GM12878 (cell line): ENCODE results near the gene ZFP36. TPM values are rescaled to one million over a fixed set of nuclear protein-coding genes. Genes with fewer than 3 reads are reported as not detected.
"Not testable (repeated sequence)": the region's sequence is repeated elsewhere in the genome, so short reads cannot be mapped to it uniquely, and the experiment has no call there.

Source experiments
- ATAC-seq: fragments of 200-7000 bp; cut with Tn5 transposase; 3 replicates; pipeline ENCODE4 v1.9.1; 2020; ENCODE audit warnings: mild to moderate bottlenecking, moderate library complexity
- BruUV-seq: library from RNA; stranded (reverse); fragments of 400-500 nt; replicated peaks from 2 replicates; lab custom pipeline; 2021; lab: Mats Ljungman, UMichigan
- CTCF ChIA-PET: fragments of 300-600 bp; sonication (Branson Sonifier 250); formaldehyde crosslinking; extraction: SDS; loops from one replicate; lab custom pipeline; 2021; ENCODE audit warnings: inconsistent platforms; lab: Yijun Ruan, JAX
- POLR2A ChIA-PET: fragments of 350-600 bp; formaldehyde crosslinking; extraction: SDS; loops from one replicate; lab custom pipeline; 2021; ENCODE audit warnings: inconsistent platforms; lab: Charles Lee
- RAD21 ChIA-PET: fragments of 300-600 bp; sonication (Branson Sonifier 250); formaldehyde crosslinking; loops from one replicate; lab custom pipeline; 2023; ENCODE audit warnings: antibody characterized with exemption; ENCODE audit not compliant: unreplicated experiment; lab: Charles Lee
- SMC1A ChIA-PET: fragments of 300-600 bp; sonication (Branson Sonifier 250); formaldehyde crosslinking; loops from one replicate; lab custom pipeline; 2023; ENCODE audit not compliant: unreplicated experiment, uncharacterized antibody; lab: Charles Lee
- DNase-seq: peaks from one replicate; pipeline ENCODE4 v3.0.0-alpha.2; 2011; ENCODE audit warnings: low read depth, low spot score
- FAIRE-seq: peaks from 3 replicates; lab custom pipeline; 2011; peaks lifted over from hg19 to GRCh38; lab: Jason Lieb, UNC
- H2AFZ ChIP-seq: 2 replicates; pipeline ENCODE4 v1.6.0; 2011; ENCODE audit warnings: low read depth, low read length, control low read depth; ENCODE audit not compliant: control insufficient read depth
- H3K27ac ChIP-seq: 2 replicates; pipeline ENCODE4 v1.5.1; 2011; ENCODE audit warnings: control low read depth; ENCODE audit not compliant: control insufficient read depth, insufficient read depth
- H3K27me3 ChIP-seq, 2 experiments: replicated peaks in 1 of 2; 2 replicates each; pipeline versions ENCODE4 v1.6.0 to v1.6.1; 2011; ENCODE audit warnings: low read length in 1 of 2; ENCODE audit not compliant: control insufficient read depth in 2 of 2, insufficient read depth in 2 of 2
- H3K36me3 ChIP-seq, 2 experiments: 2 replicates each; pipeline ENCODE4 v1.5.1; 2011; ENCODE audit warnings: low read length in 1 of 2; ENCODE audit not compliant: control insufficient read depth in 2 of 2, insufficient read depth in 2 of 2
- H3K4me1 ChIP-seq: 2 replicates; pipeline ENCODE4 v1.6.1; 2011; ENCODE audit warnings: mild to moderate bottlenecking, low read length, moderate library complexity, mixed read lengths; ENCODE audit not compliant: control insufficient read depth, insufficient read depth
- H3K4me2 ChIP-seq: 2 replicates; pipeline ENCODE4 v1.6.0; 2011; ENCODE audit warnings: control low read depth; ENCODE audit not compliant: control insufficient read depth, insufficient read depth
- H3K4me3 ChIP-seq: fragments of 200-600 bp; sonication (generic); 2 replicates; pipeline ENCODE4 v1.5.1; 2016
- H3K79me2 ChIP-seq: 2 replicates; pipeline ENCODE4 v1.6.0; 2011; ENCODE audit warnings: low read length; ENCODE audit not compliant: control insufficient read depth, insufficient read depth
- H3K9ac ChIP-seq: 2 replicates; pipeline ENCODE4 v1.8.0; 2011; ENCODE audit warnings: low read length, control low read depth, mixed read lengths; ENCODE audit not compliant: control insufficient read depth, insufficient read depth
- H3K9me3 ChIP-seq: replicated peaks from 3 replicates; pipeline ENCODE4 v1.5.1; 2011; ENCODE audit warnings: mild to moderate bottlenecking, low read length; ENCODE audit not compliant: control insufficient read depth, insufficient read depth
- H4K20me1 ChIP-seq: 2 replicates; pipeline ENCODE4 v1.6.0; 2011; ENCODE audit not compliant: control insufficient read depth, insufficient read depth
- ZBTB33 ChIP-seq: fragments of 450-650 bp; IDR thresholded peaks from 2 replicates; pipeline ENCODE4 v1.6.1; 2017; ENCODE audit warnings: mild to moderate bottlenecking
- WGBS: methylation state at CpG from one replicate; pipeline ENCODE4 v1.1.6; 2016; ENCODE audit warnings: low lambda C conversion rate; ENCODE audit not compliant: insufficient replicate concordance, insufficient coverage; ENCODE audit errors: missing lambda C conversion rate; 5-methylcytosine and 5-hydroxymethylcytosine counted together
- in situ Hi-C: fragments of 300-500 bp; cut with MboI; formaldehyde crosslinking; loops from 9 replicates; pipeline ENCODE4 v1.14.3; 2018; ENCODE audit warnings: mixed read lengths
- intact Hi-C: fragments of 100-400 bp; cut with micrococcal nuclease; formaldehyde crosslinking; loops from one replicate; pipeline ENCODE4 v1.14.2; 2022; ENCODE audit not compliant: unreplicated experiment
- microRNA-seq: library from miRNA; unstranded; fragments of <30 nt; microRNA quantifications from one replicate; pipeline ENCODE4, GENCODE V29; 2018
- polyA plus RNA-seq, 11 experiments: library from polyadenylated mRNA; depleted of rRNA in 4 of 11; unstranded in 6 of 11; stranded (reverse) in 5 of 11; fragments of >200 nt; fragmentation: Nextera tagmentation in 4 of 11; fragmentation: Illumina TruSeq in 1 of 11; extraction: Ambion mirVana in 4 of 11; extraction: Trizol in 1 of 11; gene quantifications; 1 replicate in 1 of 11; 2 replicates in 10 of 11; pipeline versions ENCODE4 v1.2.1 to v1.2.3, GENCODE V29; 2011 to 2016; ENCODE audit warnings: inconsistent platforms in 2 of 11, missing spikeins in 2 of 11, low read depth in 1 of 11
- small RNA-seq: library from RNA; depleted of rRNA; stranded (forward); fragments of <200 nt; gene quantifications from one replicate; pipeline ENCODE3, GENCODE V24; 2014
- total RNA-seq, 4 experiments: library from RNA; depleted of rRNA in 3 of 4; stranded (reverse); fragments of >200 nt in 3 of 4; fragmentation: Illumina TruSeq in 1 of 4; extraction: Trizol in 1 of 4; gene quantifications; 2 replicates each; pipeline versions ENCODE4 v1.2.1 to v1.2.3, GENCODE V29; 2013 to 2021

The ZFP36 gene
- total and polyA plus RNA-seq, 10 of the 15 experiments (the other 5 are each of a cell fraction or from before 2014, with no cell fraction given) = 5.3 to 55.0 (median 18.1) TPM

- RAD21 ChIA-PET, H2AFZ ChIP-seq, intact Hi-C loops, H3K4me3 ChIP-seq, POLR2A ChIA-PET, ATAC-seq, H3K9me3 ChIP-seq, H3K9ac ChIP-seq, H3K27ac ChIP-seq, H3K27me3 ChIP-seq, H4K20me1 ChIP-seq, SMC1A ChIA-PET, DNase-seq, FAIRE-seq: not testable (repeated sequence)
- Histone ChIP-seq H3K4me1 (peaks cover 28% of the 10 kb centered on the region), H3K79me2 (peaks cover 66% of the 10 kb centered on the region), H3K36me3 (peaks cover 6 to 25% of the 10 kb centered on the region in 2 experiments)
- 86% methylated on average over 8 of the region's 8 CpGs for WGBS
- CTCF ChIA-PET = interaction anchor here (1.7 kb wide), 1 partner anchor 11 kb away, joined by 5 read pairs; no protein-coding TSS in a partner anchor
- TF ChIP-seq ZBTB33 = peak; percentile 83
- TF ChIP-seq, all 136 proteins: peak for 1; not testable (repeated sequence) for 135
- in situ Hi-C loops, BruUV-seq, H3K4me2 ChIP-seq: not testable (repeated sequence)
These were observed 44.6 kb downstream of the ZFP36 start for GRCh38 chr19:39451257-39451656.

Small RNA genes lying within 50 kb of the gene (microRNA-seq; reads per million reads assigned to microRNA genes)
- 0.94 reads per million for gene MIR4530

Small RNA genes lying within 50 kb of the gene (small RNA-seq; reads per million reads assigned to genes)
- gene MIR4530 (0.20 reads per million), gene RN7SL566P (not detected)

Other genes starting within 250 kb of the ZFP36 start
Only the 7 nearest of the 21 such genes appear.
- 119 and 121 TPM in 2 replicates for gene GMFG, start 70.8 kb upstream of the ZFP36 start, total RNA-seq (2014; rRNA removed)
- 159 and 169 TPM in 2 replicates for gene GMFG, start 70.8 kb upstream of the ZFP36 start, total RNA-seq (2014; rRNA removed; fragmentation: Illumina TruSeq; extraction: Trizol)
- 197 and 211 TPM in 2 replicates for gene GMFG, start 70.8 kb upstream of the ZFP36 start, total RNA-seq (2021)
- 189 and 194 TPM in 2 replicates for gene GMFG, start 70.8 kb upstream of the ZFP36 start, polyA plus RNA-seq (2011; rRNA removed)
- 198 and 203 TPM in 2 replicates for gene GMFG, start 70.8 kb upstream of the ZFP36 start, polyA plus RNA-seq (2014; fragmentation: Illumina TruSeq; extraction: Trizol)
- 100 to 1,000 TPM; 591 to 635 TPM for gene GMFG, start 70.8 kb upstream of the ZFP36 start, polyA plus RNA-seq (2014; fragmentation: Nextera tagmentation; extraction: Ambion mirVana)
- gene GMFG, start 70.8 kb upstream of the ZFP36 start, polyA plus RNA-seq (2014; rRNA removed) = 154 and 160 TPM in 2 replicates
- 100 to 1,000 TPM; 254 to 256 TPM for gene GMFG, start 70.8 kb upstream of the ZFP36 start, polyA plus RNA-seq (2016; fragmentation: Nextera tagmentation; extraction: Ambion mirVana)
- gene SAMD4B, start 64.4 kb upstream of the ZFP36 start, total RNA-seq (2014; rRNA removed) = 19.1 and 25.0 TPM in 2 replicates
- 9.6 and 10.9 TPM in 2 replicates for gene SAMD4B, start 64.4 kb upstream of the ZFP36 start, total RNA-seq (2014; rRNA removed; fragmentation: Illumina TruSeq; extraction: Trizol)
- 36.1 and 38.4 TPM in 2 replicates for gene SAMD4B, start 64.4 kb upstream of the ZFP36 start, total RNA-seq (2021)
- 5.3 and 18.7 TPM in 2 replicates for gene SAMD4B, start 64.4 kb upstream of the ZFP36 start, polyA plus RNA-seq (2011; rRNA removed)
- 14.1 and 23.0 TPM in 2 replicates for gene SAMD4B, start 64.4 kb upstream of the ZFP36 start, polyA plus RNA-seq (2014; fragmentation: Illumina TruSeq; extraction: Trizol)
- gene SAMD4B, start 64.4 kb upstream of the ZFP36 start, polyA plus RNA-seq (2014; fragmentation: Nextera tagmentation; extraction: Ambion mirVana) = 1 to 10 TPM; 2.4 to 3.8 TPM
- 43.3 and 53.3 TPM in 2 replicates for gene SAMD4B, start 64.4 kb upstream of the ZFP36 start, polyA plus RNA-seq (2014; rRNA removed)
- 10 to 100 TPM; 24.7 to 24.8 TPM for gene SAMD4B, start 64.4 kb upstream of the ZFP36 start, polyA plus RNA-seq (2016; fragmentation: Nextera tagmentation; extraction: Ambion mirVana)
- 35.9 and 40.0 TPM in 2 replicates for gene PAF1, start 15.7 kb upstream of the ZFP36 start, total RNA-seq (2014; rRNA removed)
- 26.2 and 32.2 TPM in 2 replicates for gene PAF1, start 15.7 kb upstream of the ZFP36 start, total RNA-seq (2014; rRNA removed; fragmentation: Illumina TruSeq; extraction: Trizol)
- gene PAF1, start 15.7 kb upstream of the ZFP36 start, total RNA-seq (2021) = 33.8 and 34.8 TPM in 2 replicates
- 34.2 and 44.6 TPM in 2 replicates for gene PAF1, start 15.7 kb upstream of the ZFP36 start, polyA plus RNA-seq (2011; rRNA removed)
- gene PAF1, start 15.7 kb upstream of the ZFP36 start, polyA plus RNA-seq (2014; fragmentation: Illumina TruSeq; extraction: Trizol) = 38.3 and 44.2 TPM in 2 replicates
- gene PAF1, start 15.7 kb upstream of the ZFP36 start, polyA plus RNA-seq (2014; fragmentation: Nextera tagmentation; extraction: Ambion mirVana) = 1 to 10 TPM; 1.7 to 3.7 TPM
- gene PAF1, start 15.7 kb upstream of the ZFP36 start, polyA plus RNA-seq (2014; rRNA removed) = 39.2 and 41.8 TPM in 2 replicates
- 10 to 100 TPM; 39.3 to 45.8 TPM for gene PAF1, start 15.7 kb upstream of the ZFP36 start, polyA plus RNA-seq (2016; fragmentation: Nextera tagmentation; extraction: Ambion mirVana)
- 22.6 and 22.7 TPM in 2 replicates for gene MED29, start 15.5 kb upstream of the ZFP36 start, total RNA-seq (2014; rRNA removed)
- gene MED29, start 15.5 kb upstream of the ZFP36 start, total RNA-seq (2014; rRNA removed; fragmentation: Illumina TruSeq; extraction: Trizol) = 12.8 and 14.5 TPM in 2 replicates
- 26.2 and 28.0 TPM in 2 replicates for gene MED29, start 15.5 kb upstream of the ZFP36 start, total RNA-seq (2021)
- 13.9 and 19.5 TPM in 2 replicates for gene MED29, start 15.5 kb upstream of the ZFP36 start, polyA plus RNA-seq (2011; rRNA removed)
- gene MED29, start 15.5 kb upstream of the ZFP36 start, polyA plus RNA-seq (2014; fragmentation: Illumina TruSeq; extraction: Trizol) = 16.7 and 23.0 TPM in 2 replicates
- 1 to 10 TPM; 3.2 to 5.1 TPM for gene MED29, start 15.5 kb upstream of the ZFP36 start, polyA plus RNA-seq (2014; fragmentation: Nextera tagmentation; extraction: Ambion mirVana)
- gene MED29, start 15.5 kb upstream of the ZFP36 start, polyA plus RNA-seq (2014; rRNA removed) = 24.4 and 26.4 TPM in 2 replicates
- 10 to 100 TPM; 31.9 to 36.6 TPM for gene MED29, start 15.5 kb upstream of the ZFP36 start, polyA plus RNA-seq (2016; fragmentation: Nextera tagmentation; extraction: Ambion mirVana)
- gene PLEKHG2, start 5.8 kb downstream of the ZFP36 start, total RNA-seq (2014; rRNA removed) = 13.4 and 18.1 TPM in 2 replicates
- gene PLEKHG2, start 5.8 kb downstream of the ZFP36 start, total RNA-seq (2014; rRNA removed; fragmentation: Illumina TruSeq; extraction: Trizol) = 12.1 and 13.6 TPM in 2 replicates
- 56.6 and 62.5 TPM in 2 replicates for gene PLEKHG2, start 5.8 kb downstream of the ZFP36 start, total RNA-seq (2021)
- 6.3 and 10.4 TPM in 2 replicates for gene PLEKHG2, start 5.8 kb downstream of the ZFP36 start, polyA plus RNA-seq (2011; rRNA removed)
- 17.1 and 114 TPM in 2 replicates for gene PLEKHG2, start 5.8 kb downstream of the ZFP36 start, polyA plus RNA-seq (2014; fragmentation: Illumina TruSeq; extraction: Trizol)
- gene PLEKHG2, start 5.8 kb downstream of the ZFP36 start, polyA plus RNA-seq (2014; fragmentation: Nextera tagmentation; extraction: Ambion mirVana) = 1 to 10 TPM; 3.0 to 7.2 TPM
- 25.2 and 31.8 TPM in 2 replicates for gene PLEKHG2, start 5.8 kb downstream of the ZFP36 start, polyA plus RNA-seq (2014; rRNA removed)
- gene PLEKHG2, start 5.8 kb downstream of the ZFP36 start, polyA plus RNA-seq (2016; fragmentation: Nextera tagmentation; extraction: Ambion mirVana) = 10 to 100 TPM; 17.3 to 18.1 TPM
- 1,897 and 2,276 TPM in 2 replicates for gene RPS16, start 29.1 kb downstream of the ZFP36 start, total RNA-seq (2014; rRNA removed)
- gene RPS16, start 29.1 kb downstream of the ZFP36 start, total RNA-seq (2014; rRNA removed; fragmentation: Illumina TruSeq; extraction: Trizol) = 144 and 148 TPM in 2 replicates
- 3,603 and 3,713 TPM in 2 replicates for gene RPS16, start 29.1 kb downstream of the ZFP36 start, total RNA-seq (2021)
- gene RPS16, start 29.1 kb downstream of the ZFP36 start, polyA plus RNA-seq (2011; rRNA removed) = 1,202 and 1,881 TPM in 2 replicates
- 1,250 and 2,410 TPM in 2 replicates for gene RPS16, start 29.1 kb downstream of the ZFP36 start, polyA plus RNA-seq (2014; fragmentation: Illumina TruSeq; extraction: Trizol)
- 1,000 to 10,000 TPM; 3,810 to 4,177 TPM for gene RPS16, start 29.1 kb downstream of the ZFP36 start, polyA plus RNA-seq (2014; fragmentation: Nextera tagmentation; extraction: Ambion mirVana)
- 4,404 and 4,810 TPM in 2 replicates for gene RPS16, start 29.1 kb downstream of the ZFP36 start, polyA plus RNA-seq (2014; rRNA removed)
- gene RPS16, start 29.1 kb downstream of the ZFP36 start, polyA plus RNA-seq (2016; fragmentation: Nextera tagmentation; extraction: Ambion mirVana) = 1,000 to 10,000 TPM; 1,821 to 1,829 TPM
- 87.8 and 93.6 TPM in 2 replicates for gene SUPT5H, start 38.7 kb downstream of the ZFP36 start, total RNA-seq (2014; rRNA removed)
- 48.9 and 51.5 TPM in 2 replicates for gene SUPT5H, start 38.7 kb downstream of the ZFP36 start, total RNA-seq (2014; rRNA removed; fragmentation: Illumina TruSeq; extraction: Trizol)
- 119 and 138 TPM in 2 replicates for gene SUPT5H, start 38.7 kb downstream of the ZFP36 start, total RNA-seq (2021)
- 43.2 and 64.5 TPM in 2 replicates for gene SUPT5H, start 38.7 kb downstream of the ZFP36 start, polyA plus RNA-seq (2011; rRNA removed)
- gene SUPT5H, start 38.7 kb downstream of the ZFP36 start, polyA plus RNA-seq (2014; fragmentation: Illumina TruSeq; extraction: Trizol) = 58.7 and 88.1 TPM in 2 replicates
- 10 to 100 TPM; 27.2 to 75.0 TPM for gene SUPT5H, start 38.7 kb downstream of the ZFP36 start, polyA plus RNA-seq (2014; fragmentation: Nextera tagmentation; extraction: Ambion mirVana)
- 79.1 and 87.0 TPM in 2 replicates for gene SUPT5H, start 38.7 kb downstream of the ZFP36 start, polyA plus RNA-seq (2014; rRNA removed)
- 100 to 1,000 TPM; 188 to 194 TPM for gene SUPT5H, start 38.7 kb downstream of the ZFP36 start, polyA plus RNA-seq (2016; fragmentation: Nextera tagmentation; extraction: Ambion mirVana)